ENCODE data around the gene CHAMP1. TPM values are rescaled to one million over a fixed set of nuclear protein-coding genes. Genes with fewer than 3 reads are reported as not detected.
"Not testable (repeated sequence)": the region's sequence is repeated elsewhere in the genome, so short reads cannot be mapped to it uniquely, and the experiment has no call there.

The CHAMP1 gene
- total and polyA plus RNA-seq, 2 of the 8 experiments (the other 6 are each of a cell fraction or from before 2014, with no cell fraction given), result 26.8 to 41.9 TPM

DNA sequence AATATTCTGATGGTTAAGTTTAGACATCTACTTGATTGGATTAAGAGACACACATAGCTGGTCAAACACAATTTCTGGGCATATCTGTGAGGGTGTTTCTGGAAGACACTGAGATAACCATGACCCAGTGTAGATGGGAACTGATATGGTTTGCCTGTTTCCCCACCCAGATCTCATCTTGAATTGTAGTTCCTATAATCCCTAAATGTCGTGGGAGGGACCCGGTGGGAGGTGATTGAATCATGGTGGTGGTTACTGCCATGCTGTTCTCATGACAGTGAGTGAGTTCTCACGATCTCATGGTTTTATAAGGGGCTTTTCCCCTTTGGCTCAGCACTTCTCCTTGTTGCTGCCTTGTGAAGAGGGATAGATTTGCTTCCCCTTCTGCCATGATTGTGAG is 33.0 kb downstream of the CHAMP1 start:
- not testable (repeated sequence) for H3K14ac ChIP-seq (ENCODE audit: insufficient read length); H3K27me3 ChIP-seq (replicated peaks in 1 of 4; ENCODE audit: control insufficient read depth in 3 of 4, extremely low read depth in 1 of 4, insufficient read depth in 3 of 4, low read length in 3 of 4); H3K9ac ChIP-seq (replicated peaks in 1 of 4; ENCODE audit: extremely low read depth in 1 of 4, low read depth in 3 of 4, low read length in 3 of 4); DNase-seq (ENCODE audit: low read depth in 1 of 2, low spot score in 2 of 2); H3K36me3 ChIP-seq (ENCODE audit: control insufficient read depth in 2 of 4, insufficient read depth in 4 of 4, low read length in 3 of 4); H2BK5ac ChIP-seq (ENCODE audit: low read depth, low read length); H2AFZ ChIP-seq (ENCODE audit: low read length); H3K79me1 ChIP-seq (ENCODE audit: low read depth, low read length); H3K4ac ChIP-seq (replicated peaks; ENCODE audit: insufficient read length, low read depth, low read length); H2AK5ac ChIP-seq (ENCODE audit: low read depth, low read length); H3K56ac ChIP-seq (replicated peaks; ENCODE audit: insufficient read length, low read depth, low read length); H3K4me1 ChIP-seq (replicated peaks in 1 of 4; ENCODE audit: control insufficient read depth in 3 of 4, insufficient read depth in 4 of 4, low read length in 3 of 4); H2BK120ac ChIP-seq (replicated peaks; ENCODE audit: low read depth, low read length); H4K5ac ChIP-seq (ENCODE audit: insufficient read length, low read depth, low read length); H3K23me2 ChIP-seq (ENCODE audit: low read depth, low read length); H2BK15ac ChIP-seq (ENCODE audit: low read length); H3K4me3 ChIP-seq (ENCODE audit: extremely low read depth in 1 of 4, insufficient read depth in 2 of 4, low read depth in 3 of 4, low read length in 4 of 4); H3K18ac ChIP-seq (ENCODE audit: extremely low read depth, low read length); H4K20me1 ChIP-seq (replicated peaks in 1 of 2; ENCODE audit: control insufficient read depth in 1 of 2, insufficient read depth in 2 of 2, low read length in 2 of 2); FAIRE-seq; H3K9me3 ChIP-seq (ENCODE audit: insufficient read depth in 2 of 2, low read depth in 1 of 2, low read length in 1 of 2); H4K91ac ChIP-seq (replicated peaks; ENCODE audit: insufficient read length, low read length); H3K27ac ChIP-seq (ENCODE audit: low read depth, low read length); H3K23ac ChIP-seq (ENCODE audit: insufficient read length); H2BK12ac ChIP-seq (ENCODE audit: low read depth, low read length); H3K79me2 ChIP-seq (ENCODE audit: control insufficient read depth in 1 of 2, insufficient read depth in 2 of 2, low read length in 2 of 2); H2BK20ac ChIP-seq (ENCODE audit: low read length); H3K4me2 ChIP-seq (ENCODE audit: insufficient read depth in 1 of 2, low read depth in 2 of 2, low read length in 2 of 2); H4K8ac ChIP-seq (ENCODE audit: extremely low read depth, insufficient read depth, low read length)
- 77% methylated on average over 3 of the region's 3 CpGs; no CpG with 5 or more reads in 1 of the 2 experiments for WGBS, 2 experiments (ENCODE audit: extremely low coverage in 1 of 2, insufficient coverage in 1 of 2, insufficient read length in 1 of 2, insufficient replicate concordance in 2 of 2, low coverage in 1 of 2, low lambda C conversion rate in 2 of 2, missing lambda C conversion rate in 1 of 2)
- CTCF ChIA-PET (ENCODE audit: partially characterized antibody), result interaction anchor here (1.6 kb wide), 2 partner anchors 10 to 29 kb away, joined by 3 to 5 read pairs; no protein-coding TSS in a partner anchor
- POLR2A ChIA-PET (ENCODE audit: partially characterized antibody), result interaction anchor here (0.6 kb wide), 1 partner anchor 46 kb away, joined by 3 read pairs; no protein-coding TSS in a partner anchor
